ENCODE measurements around the gene SLC41A2. TPM values are rescaled to one million over a fixed set of nuclear protein-coding genes. Genes with fewer than 3 reads are reported as not detected.

Gene SLC41A2
- total RNA-seq, 1 experiment from 2014 or later, result 48.1 TPM

- no peak for DNase-seq
- H3K27ac Mint-ChIP-seq (ENCODE audit: unreplicated experiment), result no peak overlapping the region
- intact Hi-C loops (cut with micrococcal nuclease; ENCODE audit: unreplicated experiment), result no loop called here
- TF ChIP-seq CTCF (IDR thresholded peaks at IDR 0.05; ENCODE audit: unreplicated experiment), result no peak
- H3K27me3 Mint-ChIP-seq (ENCODE audit: unreplicated experiment), result no peaks in the 10 kb centered on the region
- CTCF ChIA-PET, result no interaction called here
- no peaks in the 10 kb centered on the region for H3K36me3 Mint-ChIP-seq (ENCODE audit: insufficient read depth, unreplicated experiment)
- H3K4me1 Mint-ChIP-seq (ENCODE audit: low read depth, unreplicated experiment), result peaks cover 30% of the 10 kb centered on the region
- no TSS peak for BruUV-seq (replicated peaks)
- no peak overlapping the region for H3K4me3 Mint-ChIP-seq (ENCODE audit: low read depth, unreplicated experiment)
- H3K9me3 Mint-ChIP-seq (ENCODE audit: low read depth, unreplicated experiment), result no peaks in the 10 kb centered on the region
Measured at GRCh38 chr12:104930388-104931326, 27.4 kb downstream of the SLC41A2 start.

GRCh38 chr12:104929977-104930376 is 28.1 kb downstream of the SLC41A2 start:
- no peak for DNase-seq
- no peak for TF ChIP-seq CTCF (IDR thresholded peaks at IDR 0.05; ENCODE audit: unreplicated experiment)

GRCh38 chr12:104929368-104929767 is 28.7 kb downstream of the SLC41A2 start:
- no TSS peak for BruUV-seq (replicated peaks)
- H3K36me3 Mint-ChIP-seq (ENCODE audit: insufficient read depth, unreplicated experiment), result no peaks in the 10 kb centered on the region
- intact Hi-C loops (cut with micrococcal nuclease; ENCODE audit: unreplicated experiment), result no loop called here
- no peak overlapping the region for H3K4me3 Mint-ChIP-seq (ENCODE audit: low read depth, unreplicated experiment)
- no peak for DNase-seq
- no peak for TF ChIP-seq CTCF (IDR thresholded peaks at IDR 0.05; ENCODE audit: unreplicated experiment)
- CTCF ChIA-PET, result no interaction called here
- no peak overlapping the region for H3K27ac Mint-ChIP-seq (ENCODE audit: unreplicated experiment)
- H3K4me1 Mint-ChIP-seq (ENCODE audit: low read depth, unreplicated experiment), result peaks cover 30% of the 10 kb centered on the region
- no peaks in the 10 kb centered on the region for H3K9me3 Mint-ChIP-seq (ENCODE audit: low read depth, unreplicated experiment)
- no peaks in the 10 kb centered on the region for H3K27me3 Mint-ChIP-seq (ENCODE audit: unreplicated experiment)

More at GRCh38 chr12:104929977-104930376, 28.1 kb downstream of the SLC41A2 start:
- H3K36me3 Mint-ChIP-seq (ENCODE audit: insufficient read depth, unreplicated experiment), result no peaks in the 10 kb centered on the region
- H3K4me3 Mint-ChIP-seq (ENCODE audit: low read depth, unreplicated experiment), result no peak overlapping the region
- CTCF ChIA-PET, result no interaction called here
- peaks cover 30% of the 10 kb centered on the region for H3K4me1 Mint-ChIP-seq (ENCODE audit: low read depth, unreplicated experiment)
- intact Hi-C loops (cut with micrococcal nuclease; ENCODE audit: unreplicated experiment), result no loop called here
- H3K27me3 Mint-ChIP-seq (ENCODE audit: unreplicated experiment), result no peaks in the 10 kb centered on the region
- BruUV-seq (replicated peaks), result no TSS peak
- H3K9me3 Mint-ChIP-seq (ENCODE audit: low read depth, unreplicated experiment), result no peaks in the 10 kb centered on the region
- no peak overlapping the region for H3K27ac Mint-ChIP-seq (ENCODE audit: unreplicated experiment)

- intact Hi-C loops (cut with micrococcal nuclease; ENCODE audit: unreplicated experiment), result no loop called here
- CTCF ChIA-PET, result interaction anchor here (0.5 kb wide), 1 partner anchor 34 kb away, joined by 3 read pairs; no protein-coding TSS in a partner anchor
- BruUV-seq (replicated peaks), result TSS peak; percentile 47
- H3K9me3 Mint-ChIP-seq (ENCODE audit: low read depth, unreplicated experiment), result no peaks in the 10 kb centered on the region
- no peak overlapping the region for H3K4me3 Mint-ChIP-seq (ENCODE audit: low read depth, unreplicated experiment)
- H3K4me1 Mint-ChIP-seq (ENCODE audit: low read depth, unreplicated experiment), result peaks cover 30% of the 10 kb centered on the region
- no peak for TF ChIP-seq CTCF (IDR thresholded peaks at IDR 0.05; ENCODE audit: unreplicated experiment)
- no peaks in the 10 kb centered on the region for H3K27me3 Mint-ChIP-seq (ENCODE audit: unreplicated experiment)
- H3K36me3 Mint-ChIP-seq (ENCODE audit: insufficient read depth, unreplicated experiment), result no peaks in the 10 kb centered on the region
- no peak overlapping the region for H3K27ac Mint-ChIP-seq (ENCODE audit: unreplicated experiment)
- no peak for DNase-seq
Measured at GRCh38 chr12:104928036-104928745, 29.9 kb downstream of the SLC41A2 start.
